Testis (tissue), 3 donors: ENCODE measurements around the gene NR1H4. TPM values are rescaled to one million over a fixed set of nuclear protein-coding genes. Genes with fewer than 3 reads are reported as not detected.

Experiments used
- DNase-seq: peaks from one replicate; pipeline ENCODE4 v3.0.0-alpha.2; 2019
- H3K27ac ChIP-seq, 2 donors: fragments of 200-600 bp; sonication (generic); one replicate each; pipeline ENCODE4 v1.5.1; 2019
- H3K27me3 ChIP-seq: fragments of 200-600 bp; sonication (generic); one replicate; pipeline ENCODE4 v1.5.1; 2019
- H3K36me3 ChIP-seq: fragments of 200-600 bp; sonication (generic); one replicate; pipeline ENCODE4 v1.5.1; 2017; ENCODE audit warnings: low read depth; ENCODE audit errors: missing control alignments
- H3K4me1 ChIP-seq: fragments of 200-600 bp; sonication (generic); one replicate; pipeline ENCODE4 v1.5.1; 2019
- H3K4me3 ChIP-seq, 2 donors: fragments of 200-600 bp; sonication (generic); one replicate each; pipeline ENCODE4 v1.5.1; 2017 to 2019
- H3K9me3 ChIP-seq: fragments of 200-600 bp; sonication (generic); one replicate; pipeline ENCODE4 v1.5.1; 2017
- CTCF ChIP-seq, 3 experiments: fragments of 450-650 bp in 2 of 3; fragments of 200-600 bp in 1 of 3; sonication (generic) in 1 of 3; IDR thresholded peaks; one replicate each; pipeline ENCODE4 v1.5.1; 2016 to 2019; ENCODE audit warnings: antibody characterized with exemption in 3 of 3, mild to moderate bottlenecking in 2 of 3, moderate library complexity in 1 of 3
- POLR2A ChIP-seq: fragments of 450-650 bp; IDR thresholded peaks from one replicate; pipeline ENCODE4 v1.6.1; 2017; ENCODE audit warnings: antibody characterized with exemption, mild to moderate bottlenecking, moderate library complexity
- WGBS, 2 donors: methylation state at CpG; one replicate each; pipeline ENCODE4 v1.1.5; 2018; 5-methylcytosine and 5-hydroxymethylcytosine counted together
- intact Hi-C: fragments of 100-400 bp; cut with DNase I; formaldehyde crosslinking; loops from one replicate; pipeline ENCODE4 v1.15.1; 2023; ENCODE audit warnings: low total_unique reads
- polyA plus RNA-seq: library from polyadenylated mRNA; stranded (reverse); fragments of 350-450 nt; fragmentation: Illumina TruSeq; extraction: RNeasy Lipid Tissue Mini Kit (QIAGEN cat#74804); gene quantifications from one replicate; pipeline ENCODE4 v1.2.3, GENCODE V29; 2014; ENCODE audit warnings: low read depth, low replicate concordance; ENCODE audit not compliant: insufficient read depth
- total RNA-seq, 2 donors: library from RNA; depleted of rRNA; stranded (reverse); fragments of >200 nt; gene quantifications; one replicate each; pipeline ENCODE4 v1.2.3, GENCODE V29; 2016

Gene NR1H4
- total and polyA plus RNA-seq, 3 donors from 2014 or later: 0.43 to 1.3 (median 0.66) TPM

GRCh38 chr12:100578923-100579322 lies 105.3 kb downstream of the NR1H4 start:
- no peaks in the 10 kb centered on the region for H3K9me3 ChIP-seq
- H3K27me3 ChIP-seq: no peaks in the 10 kb centered on the region
- no peak for TF ChIP-seq POLR2A
- H3K27ac ChIP-seq: no peak overlapping the region
- DNase-seq: no peak
- intact Hi-C loops: no loop called here
- WGBS, 2 donors: 83 to 93% methylated on average over 5 of the region's 5 CpGs
- peaks cover 7% of the 10 kb centered on the region for H3K4me1 ChIP-seq
- no peaks in the 10 kb centered on the region for H3K36me3 ChIP-seq
- H3K4me3 ChIP-seq: no peak overlapping the region

- TF ChIP-seq CTCF (IDR thresholded peaks at IDR 0.05) (no peak), POLR2A (no peak)
- intact Hi-C loops: no loop called here
- Histone ChIP-seq H3K36me3 (no peaks in the 10 kb centered on the region), H3K4me3 (no peak overlapping the region), H3K9me3 (no peaks in the 10 kb centered on the region), H3K4me1 (no peaks in the 10 kb centered on the region), H3K27me3 (no peaks in the 10 kb centered on the region), H3K27ac (no peak overlapping the region)
- WGBS, 2 donors: 80 to 86% methylated on average over 2 of the region's 2 CpGs
- DNase-seq: no peak
These were observed 106.2 kb downstream of the NR1H4 start for GRCh38 chr12:100579844-100580243.

GRCh38 chr12:100584256-100584655 lies 110.6 kb downstream of the NR1H4 start:
- intact Hi-C loops: no loop called here
- WGBS, 2 donors: 86 to 89% methylated on average over 3 of the region's 3 CpGs
- H3K36me3 ChIP-seq: no peaks in the 10 kb centered on the region
- H3K4me1 ChIP-seq: no peaks in the 10 kb centered on the region
- DNase-seq: no peak
- H3K4me3 ChIP-seq: no peak overlapping the region
- no peak for TF ChIP-seq POLR2A
- no peak for TF ChIP-seq CTCF (IDR thresholded peaks at IDR 0.05)
- no peaks in the 10 kb centered on the region for H3K27me3 ChIP-seq
- H3K9me3 ChIP-seq: no peaks in the 10 kb centered on the region
- no peak overlapping the region for H3K27ac ChIP-seq

- 69 to 81% methylated on average over 4 of the region's 4 CpGs for WGBS, 2 donors
- no peak for DNase-seq
- no peaks in the 10 kb centered on the region for H3K4me1 ChIP-seq
- H3K27ac ChIP-seq: no peak overlapping the region
- no peak for TF ChIP-seq CTCF (IDR thresholded peaks at IDR 0.05)
- no peaks in the 10 kb centered on the region for H3K27me3 ChIP-seq
- no peaks in the 10 kb centered on the region for H3K36me3 ChIP-seq
- intact Hi-C loops: no loop called here
- no peak overlapping the region for H3K4me3 ChIP-seq
- no peaks in the 10 kb centered on the region for H3K9me3 ChIP-seq
These were observed 118.3 kb downstream of the NR1H4 start for GRCh38 chr12:100591979-100592378.

- DNase-seq: no peak
- TF ChIP-seq POLR2A (no peak), CTCF (IDR thresholded peaks at IDR 0.05) (no peak)
- 36 to 39% methylated on average over 5 of the region's 5 CpGs for WGBS, 2 donors
- Histone ChIP-seq H3K9me3 (no peaks in the 10 kb centered on the region), H3K27me3 (no peaks in the 10 kb centered on the region), H3K36me3 (no peaks in the 10 kb centered on the region), H3K4me1 (no peaks in the 10 kb centered on the region), H3K4me3 (no peak overlapping the region), H3K27ac (no peak overlapping the region)
- intact Hi-C loops: no loop called here
These were observed 119.8 kb downstream of the NR1H4 start for GRCh38 chr12:100593490-100593889.
